ENCODE measurements around the gene NTM. TPM values are rescaled to one million over a fixed set of nuclear protein-coding genes. Genes with fewer than 3 reads are reported as not detected.

NTM gene
- total RNA-seq, 1 experiment from 2014 or later, result 16.4 TPM

DNA sequence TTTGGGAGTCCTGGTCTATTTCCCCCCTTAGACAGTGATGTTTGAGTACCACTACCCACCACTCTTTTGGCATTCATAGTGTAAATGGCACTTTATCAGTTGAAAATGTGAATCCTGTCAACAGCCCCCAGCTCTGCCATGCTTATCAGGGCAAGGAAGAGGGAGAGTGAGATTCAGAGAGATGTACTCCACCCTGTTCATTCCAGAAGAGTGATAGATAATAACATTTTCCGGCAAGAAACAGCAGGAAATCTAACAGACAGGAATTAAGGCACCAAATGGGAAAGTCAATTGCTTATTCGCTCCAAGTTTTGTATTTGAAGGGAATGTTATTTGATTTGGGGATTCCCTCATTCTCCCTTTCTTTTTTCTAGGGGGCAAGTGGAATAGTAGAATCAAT, 681.9 kb downstream of the NTM start:
- Mint-ChIP-seq H3K4me1 (peaks cover 36% of the 10 kb centered on the region), H3K27me3 (ENCODE audit: low read depth) (no peaks in the 10 kb centered on the region), H3K4me3 (no peak overlapping the region), H3K27ac (no peak overlapping the region), H3K36me3 (no peaks in the 10 kb centered on the region), H3K9me3 (no peaks in the 10 kb centered on the region)
- CTCF ChIA-PET, result no interaction called here
- no peak for DNase-seq (ENCODE audit: low spot score)
- no peak for ATAC-seq
- POLR2A ChIA-PET, result interaction anchor here (0.6 kb wide), 1 partner anchor 105 kb away, joined by 3 read pairs; no protein-coding TSS in a partner anchor
- TF ChIP-seq TEAD1 (CRISPR knock-in tag; IDR thresholded peaks at IDR 0.05) (no peak), SMAD4 (CRISPR knock-in tag; IDR thresholded peaks at IDR 0.05) (no peak), RELA (CRISPR knock-in tag; IDR thresholded peaks at IDR 0.05; ENCODE audit: borderline replicate concordance) (no peak), ZNF423 (CRISPR knock-in tag; IDR thresholded peaks at IDR 0.05) (no peak)
- TF ChIP-seq, protein P1, sequence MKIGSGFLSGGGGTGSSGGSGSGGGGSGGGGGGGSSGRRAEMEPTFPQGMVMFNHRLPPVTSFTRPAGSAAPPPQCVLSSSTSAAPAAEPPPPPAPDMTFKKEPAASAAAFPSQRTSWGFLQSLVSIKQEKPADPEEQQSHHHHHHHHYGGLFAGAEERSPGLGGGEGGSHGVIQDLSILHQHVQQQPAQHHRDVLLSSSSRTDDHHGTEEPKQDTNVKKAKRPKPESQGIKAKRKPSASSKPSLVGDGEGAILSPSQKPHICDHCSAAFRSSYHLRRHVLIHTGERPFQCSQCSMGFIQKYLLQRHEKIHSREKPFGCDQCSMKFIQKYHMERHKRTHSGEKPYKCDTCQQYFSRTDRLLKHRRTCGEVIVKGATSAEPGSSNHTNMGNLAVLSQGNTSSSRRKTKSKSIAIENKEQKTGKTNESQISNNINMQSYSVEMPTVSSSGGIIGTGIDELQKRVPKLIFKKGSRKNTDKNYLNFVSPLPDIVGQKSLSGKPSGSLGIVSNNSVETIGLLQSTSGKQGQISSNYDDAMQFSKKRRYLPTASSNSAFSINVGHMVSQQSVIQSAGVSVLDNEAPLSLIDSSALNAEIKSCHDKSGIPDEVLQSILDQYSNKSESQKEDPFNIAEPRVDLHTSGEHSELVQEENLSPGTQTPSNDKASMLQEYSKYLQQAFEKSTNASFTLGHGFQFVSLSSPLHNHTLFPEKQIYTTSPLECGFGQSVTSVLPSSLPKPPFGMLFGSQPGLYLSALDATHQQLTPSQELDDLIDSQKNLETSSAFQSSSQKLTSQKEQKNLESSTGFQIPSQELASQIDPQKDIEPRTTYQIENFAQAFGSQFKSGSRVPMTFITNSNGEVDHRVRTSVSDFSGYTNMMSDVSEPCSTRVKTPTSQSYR (CRISPR knock-in tag; IDR thresholded peaks at IDR 0.05), result no peak
- TF ChIP-seq, protein P2, sequence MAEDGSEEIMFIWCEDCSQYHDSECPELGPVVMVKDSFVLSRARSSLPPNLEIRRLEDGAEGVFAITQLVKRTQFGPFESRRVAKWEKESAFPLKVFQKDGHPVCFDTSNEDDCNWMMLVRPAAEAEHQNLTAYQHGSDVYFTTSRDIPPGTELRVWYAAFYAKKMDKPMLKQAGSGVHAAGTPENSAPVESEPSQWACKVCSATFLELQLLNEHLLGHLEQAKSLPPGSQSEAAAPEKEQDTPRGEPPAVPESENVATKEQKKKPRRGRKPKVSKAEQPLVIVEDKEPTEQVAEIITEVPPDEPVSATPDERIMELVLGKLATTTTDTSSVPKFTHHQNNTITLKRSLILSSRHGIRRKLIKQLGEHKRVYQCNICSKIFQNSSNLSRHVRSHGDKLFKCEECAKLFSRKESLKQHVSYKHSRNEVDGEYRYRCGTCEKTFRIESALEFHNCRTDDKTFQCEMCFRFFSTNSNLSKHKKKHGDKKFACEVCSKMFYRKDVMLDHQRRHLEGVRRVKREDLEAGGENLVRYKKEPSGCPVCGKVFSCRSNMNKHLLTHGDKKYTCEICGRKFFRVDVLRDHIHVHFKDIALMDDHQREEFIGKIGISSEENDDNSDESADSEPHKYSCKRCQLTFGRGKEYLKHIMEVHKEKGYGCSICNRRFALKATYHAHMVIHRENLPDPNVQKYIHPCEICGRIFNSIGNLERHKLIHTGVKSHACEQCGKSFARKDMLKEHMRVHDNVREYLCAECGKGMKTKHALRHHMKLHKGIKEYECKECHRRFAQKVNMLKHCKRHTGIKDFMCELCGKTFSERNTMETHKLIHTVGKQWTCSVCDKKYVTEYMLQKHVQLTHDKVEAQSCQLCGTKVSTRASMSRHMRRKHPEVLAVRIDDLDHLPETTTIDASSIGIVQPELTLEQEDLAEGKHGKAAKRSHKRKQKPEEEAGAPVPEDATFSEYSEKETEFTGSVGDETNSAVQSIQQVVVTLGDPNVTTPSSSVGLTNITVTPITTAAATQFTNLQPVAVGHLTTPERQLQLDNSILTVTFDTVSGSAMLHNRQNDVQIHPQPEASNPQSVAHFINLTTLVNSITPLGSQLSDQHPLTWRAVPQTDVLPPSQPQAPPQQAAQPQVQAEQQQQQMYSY (CRISPR knock-in tag; IDR thresholded peaks at IDR 0.05), result no peak

DNA sequence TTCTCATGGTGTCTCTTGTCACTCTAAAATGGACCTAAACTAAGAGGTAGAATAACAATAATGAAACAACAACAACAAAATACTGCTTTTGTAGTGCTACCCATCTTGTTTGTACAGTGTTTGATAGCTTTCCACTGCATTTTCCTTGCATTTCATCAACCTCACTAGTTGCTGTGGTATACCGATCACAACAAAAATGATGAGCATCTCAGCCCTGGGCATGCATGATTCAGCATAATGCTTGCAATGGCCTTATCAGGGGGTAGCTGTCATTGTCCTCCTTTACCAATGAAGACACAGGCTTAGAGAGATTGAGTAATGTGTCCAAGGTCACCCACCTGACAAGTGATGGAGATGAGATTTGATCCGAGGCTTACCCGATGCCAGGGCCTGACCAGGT, 682.5 kb downstream of the NTM start:
- H3K27ac Mint-ChIP-seq, result no peak overlapping the region
- no peaks in the 10 kb centered on the region for H3K9me3 Mint-ChIP-seq
- no peak for TF ChIP-seq IRF2 (CRISPR knock-in tag; IDR thresholded peaks at IDR 0.05; ENCODE audit: borderline replicate concordance, low read depth)
- TF ChIP-seq, protein P3, sequence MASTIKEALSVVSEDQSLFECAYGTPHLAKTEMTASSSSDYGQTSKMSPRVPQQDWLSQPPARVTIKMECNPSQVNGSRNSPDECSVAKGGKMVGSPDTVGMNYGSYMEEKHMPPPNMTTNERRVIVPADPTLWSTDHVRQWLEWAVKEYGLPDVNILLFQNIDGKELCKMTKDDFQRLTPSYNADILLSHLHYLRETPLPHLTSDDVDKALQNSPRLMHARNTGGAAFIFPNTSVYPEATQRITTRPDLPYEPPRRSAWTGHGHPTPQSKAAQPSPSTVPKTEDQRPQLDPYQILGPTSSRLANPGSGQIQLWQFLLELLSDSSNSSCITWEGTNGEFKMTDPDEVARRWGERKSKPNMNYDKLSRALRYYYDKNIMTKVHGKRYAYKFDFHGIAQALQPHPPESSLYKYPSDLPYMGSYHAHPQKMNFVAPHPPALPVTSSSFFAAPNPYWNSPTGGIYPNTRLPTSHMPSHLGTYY (CRISPR knock-in tag; IDR thresholded peaks at IDR 0.05), result no peak
- no peak for TF ChIP-seq ZNF396 (CRISPR knock-in tag; IDR thresholded peaks at IDR 0.05; ENCODE audit: borderline replicate concordance)
- TF ChIP-seq, protein P4, sequence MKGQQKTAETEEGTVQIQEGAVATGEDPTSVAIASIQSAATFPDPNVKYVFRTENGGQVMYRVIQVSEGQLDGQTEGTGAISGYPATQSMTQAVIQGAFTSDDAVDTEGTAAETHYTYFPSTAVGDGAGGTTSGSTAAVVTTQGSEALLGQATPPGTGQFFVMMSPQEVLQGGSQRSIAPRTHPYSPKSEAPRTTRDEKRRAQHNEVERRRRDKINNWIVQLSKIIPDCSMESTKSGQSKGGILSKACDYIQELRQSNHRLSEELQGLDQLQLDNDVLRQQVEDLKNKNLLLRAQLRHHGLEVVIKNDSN (CRISPR knock-in tag; IDR thresholded peaks at IDR 0.05), result no peak
- TF ChIP-seq, protein P5, sequence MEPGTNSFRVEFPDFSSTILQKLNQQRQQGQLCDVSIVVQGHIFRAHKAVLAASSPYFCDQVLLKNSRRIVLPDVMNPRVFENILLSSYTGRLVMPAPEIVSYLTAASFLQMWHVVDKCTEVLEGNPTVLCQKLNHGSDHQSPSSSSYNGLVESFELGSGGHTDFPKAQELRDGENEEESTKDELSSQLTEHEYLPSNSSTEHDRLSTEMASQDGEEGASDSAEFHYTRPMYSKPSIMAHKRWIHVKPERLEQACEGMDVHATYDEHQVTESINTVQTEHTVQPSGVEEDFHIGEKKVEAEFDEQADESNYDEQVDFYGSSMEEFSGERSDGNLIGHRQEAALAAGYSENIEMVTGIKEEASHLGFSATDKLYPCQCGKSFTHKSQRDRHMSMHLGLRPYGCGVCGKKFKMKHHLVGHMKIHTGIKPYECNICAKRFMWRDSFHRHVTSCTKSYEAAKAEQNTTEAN (CRISPR knock-in tag; IDR thresholded peaks at IDR 0.05), result no peak
- TF ChIP-seq TEAD4 (CRISPR knock-in tag; IDR thresholded peaks at IDR 0.05), result no peak
- no peak for TF ChIP-seq JAZF1 (CRISPR knock-in tag; IDR thresholded peaks at IDR 0.05)
- no peak for TF ChIP-seq KAT7 (CRISPR knock-in tag; IDR thresholded peaks at IDR 0.05; ENCODE audit: borderline replicate concordance)
- TF ChIP-seq ZNF416 (CRISPR knock-in tag; IDR thresholded peaks at IDR 0.05), result no peak
- TF ChIP-seq, protein P6, sequence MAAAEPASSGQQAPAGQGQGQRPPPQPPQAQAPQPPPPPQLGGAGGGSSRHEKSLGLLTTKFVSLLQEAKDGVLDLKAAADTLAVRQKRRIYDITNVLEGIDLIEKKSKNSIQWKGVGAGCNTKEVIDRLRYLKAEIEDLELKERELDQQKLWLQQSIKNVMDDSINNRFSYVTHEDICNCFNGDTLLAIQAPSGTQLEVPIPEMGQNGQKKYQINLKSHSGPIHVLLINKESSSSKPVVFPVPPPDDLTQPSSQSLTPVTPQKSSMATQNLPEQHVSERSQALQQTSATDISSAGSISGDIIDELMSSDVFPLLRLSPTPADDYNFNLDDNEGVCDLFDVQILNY (CRISPR knock-in tag; IDR thresholded peaks at IDR 0.05), result no peak
- no peak for TF ChIP-seq NFYB (CRISPR knock-in tag; conservative IDR thresholded peaks at IDR 0.05; ENCODE audit: low read depth)
- TF ChIP-seq NR2C2 (CRISPR knock-in tag; IDR thresholded peaks at IDR 0.05), result no peak
- ATAC-seq (no peak), DNase-seq (ENCODE audit: low spot score) (no peak)
- peaks cover 30% of the 10 kb centered on the region for H3K4me1 Mint-ChIP-seq
- POLR2A ChIA-PET, result no interaction called here
- no peak overlapping the region for H3K4me3 Mint-ChIP-seq
- CTCF ChIA-PET, result no interaction called here
- no peaks in the 10 kb centered on the region for H3K27me3 Mint-ChIP-seq (ENCODE audit: low read depth)
- no peaks in the 10 kb centered on the region for H3K36me3 Mint-ChIP-seq
